Type B pancreatic cell (in vitro differentiated cells): ENCODE data around the gene COA6. TPM values are rescaled to one million over a fixed set of nuclear protein-coding genes. Genes with fewer than 3 reads are reported as not detected.

ENCODE experiments used
- DNase-seq: peaks from one replicate; pipeline ENCODE4 v3.0.0; 2021; ENCODE audit warnings: mixed read lengths; ENCODE audit not compliant: unreplicated experiment; ENCODE audit errors: extremely low spot score
- H3K27ac Mint-ChIP-seq: 2 replicates; pipeline ENCODE4 v1.8.0; 2021; ENCODE audit warnings: mild to moderate bottlenecking, mixed read lengths
- H3K27me3 Mint-ChIP-seq: 2 replicates; pipeline ENCODE4 v1.8.0; 2021; ENCODE audit warnings: mixed read lengths
- H3K36me3 Mint-ChIP-seq: 2 replicates; pipeline ENCODE4 v1.8.0; 2021; ENCODE audit warnings: mixed read lengths
- H3K4me1 Mint-ChIP-seq: one replicate; pipeline ENCODE4 v1.8.0; 2021; ENCODE audit warnings: mixed read lengths; ENCODE audit not compliant: unreplicated experiment
- H3K4me3 Mint-ChIP-seq: 2 replicates; pipeline ENCODE4 v1.8.0; 2021; ENCODE audit warnings: mild to moderate bottlenecking, mixed read lengths
- H3K9me3 Mint-ChIP-seq: 2 replicates; pipeline ENCODE4 v1.8.0; 2021; ENCODE audit warnings: mixed read lengths
- total RNA-seq: library from RNA; stranded (reverse); gene quantifications from 2 replicates; pipeline ENCODE4 v1.2.1, GENCODE V29; 2021; ENCODE audit warnings: low replicate concordance
- TF ChIP-seq, protein P1 (sequence below): fragments of 200-600 bp; sonication (generic); conservative IDR thresholded peaks from 2 replicates; pipeline ENCODE4 v1.5.0; 2021; ENCODE audit warnings: antibody characterized with exemption, mild to moderate bottlenecking

Gene COA6
- total RNA-seq, 1 donor from 2014 or later: 36.4 TPM

DNA sequence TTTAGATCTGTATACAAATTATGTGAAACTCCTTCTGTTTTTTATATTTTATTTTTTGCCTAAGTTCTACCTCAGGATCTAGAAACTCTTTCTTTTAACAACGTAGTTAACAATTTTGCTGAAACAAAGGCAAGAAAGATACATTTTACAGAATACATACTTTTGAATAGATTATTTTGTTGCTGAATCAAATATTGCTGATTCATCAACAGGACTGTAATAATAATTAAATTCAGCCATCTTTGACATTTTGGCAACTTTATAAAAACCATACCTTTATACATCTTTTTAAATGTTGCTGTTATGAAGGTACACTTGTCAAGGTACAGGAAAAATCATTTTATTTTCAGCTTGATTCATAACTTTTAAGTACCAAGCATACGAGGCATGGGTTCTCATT lies 10.7 kb upstream of the COA6 start:
- Mint-ChIP-seq H3K9me3 (no peaks in the 10 kb centered on the region), H3K27ac (no peak overlapping the region), H3K36me3 (no peaks in the 10 kb centered on the region), H3K27me3 (peaks cover 24% of the 10 kb centered on the region), H3K4me3 (no peak overlapping the region), H3K4me1 (no peaks in the 10 kb centered on the region)
- TF ChIP-seq, protein P1, sequence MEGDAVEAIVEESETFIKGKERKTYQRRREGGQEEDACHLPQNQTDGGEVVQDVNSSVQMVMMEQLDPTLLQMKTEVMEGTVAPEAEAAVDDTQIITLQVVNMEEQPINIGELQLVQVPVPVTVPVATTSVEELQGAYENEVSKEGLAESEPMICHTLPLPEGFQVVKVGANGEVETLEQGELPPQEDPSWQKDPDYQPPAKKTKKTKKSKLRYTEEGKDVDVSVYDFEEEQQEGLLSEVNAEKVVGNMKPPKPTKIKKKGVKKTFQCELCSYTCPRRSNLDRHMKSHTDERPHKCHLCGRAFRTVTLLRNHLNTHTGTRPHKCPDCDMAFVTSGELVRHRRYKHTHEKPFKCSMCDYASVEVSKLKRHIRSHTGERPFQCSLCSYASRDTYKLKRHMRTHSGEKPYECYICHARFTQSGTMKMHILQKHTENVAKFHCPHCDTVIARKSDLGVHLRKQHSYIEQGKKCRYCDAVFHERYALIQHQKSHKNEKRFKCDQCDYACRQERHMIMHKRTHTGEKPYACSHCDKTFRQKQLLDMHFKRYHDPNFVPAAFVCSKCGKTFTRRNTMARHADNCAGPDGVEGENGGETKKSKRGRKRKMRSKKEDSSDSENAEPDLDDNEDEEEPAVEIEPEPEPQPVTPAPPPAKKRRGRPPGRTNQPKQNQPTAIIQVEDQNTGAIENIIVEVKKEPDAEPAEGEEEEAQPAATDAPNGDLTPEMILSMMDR: no peak
- no peak for DNase-seq

DNA sequence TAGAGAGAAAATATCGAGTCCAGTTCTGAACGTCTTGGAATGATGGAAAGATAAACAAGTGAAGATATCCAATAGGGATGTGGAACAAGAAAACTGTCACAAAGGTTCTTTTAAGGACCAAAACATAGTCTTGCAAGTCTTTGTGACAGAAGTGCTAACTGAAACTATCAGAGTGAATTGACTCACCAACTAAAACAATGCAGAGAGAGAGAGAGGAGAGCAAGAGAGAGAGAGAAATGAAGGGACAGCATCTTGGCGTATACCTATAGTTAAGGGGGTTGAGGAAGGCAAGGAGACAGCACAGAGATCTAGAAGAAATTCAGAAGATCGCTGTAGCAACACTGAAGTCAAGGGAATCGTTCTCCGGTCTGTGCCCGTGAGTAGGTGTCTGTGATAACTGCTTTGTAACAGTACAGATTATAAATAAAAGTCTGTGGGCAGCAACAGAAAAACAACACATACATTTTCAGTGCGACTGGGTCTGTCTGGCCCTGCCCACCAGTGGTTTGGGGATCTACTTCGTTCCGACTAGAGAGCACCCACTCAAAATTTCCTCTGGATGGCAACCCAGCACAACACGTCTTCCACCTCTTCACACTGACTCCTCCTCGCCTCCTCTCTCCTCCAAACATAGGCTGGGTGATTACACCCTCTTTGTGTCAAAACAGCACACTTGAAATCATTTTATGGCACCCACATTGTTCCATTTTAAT lies 4.8 kb upstream of the COA6 start:
- H3K4me3 Mint-ChIP-seq: no peak overlapping the region
- no peak for DNase-seq
- TF ChIP-seq, protein P1: no peak
- peaks cover 32% of the 10 kb centered on the region for H3K27me3 Mint-ChIP-seq
- no peak overlapping the region for H3K27ac Mint-ChIP-seq
- no peaks in the 10 kb centered on the region for H3K9me3 Mint-ChIP-seq
- H3K4me1 Mint-ChIP-seq: no peaks in the 10 kb centered on the region
- no peaks in the 10 kb centered on the region for H3K36me3 Mint-ChIP-seq

DNA sequence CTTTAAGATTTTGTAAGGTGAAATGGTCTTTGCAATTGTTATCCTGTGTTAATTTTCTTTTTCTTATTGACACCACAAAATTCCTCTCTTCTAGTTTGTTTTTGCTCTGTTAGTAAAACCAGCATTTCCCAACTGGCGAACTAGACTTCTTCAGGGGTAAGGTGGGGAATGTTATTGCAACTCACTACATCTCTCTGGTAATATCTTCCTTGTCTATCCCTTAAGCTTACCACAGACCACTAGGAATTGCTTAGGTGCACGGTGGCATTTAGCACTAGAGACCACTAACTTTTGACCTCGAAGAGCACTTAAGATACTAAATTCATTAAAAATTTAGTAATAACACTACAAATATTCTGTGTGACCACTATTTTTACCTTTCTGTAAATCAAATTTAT lies 4.2 kb upstream of the COA6 start:
- Mint-ChIP-seq H3K36me3 (no peaks in the 10 kb centered on the region), H3K27ac (no peak overlapping the region), H3K27me3 (peaks cover 32% of the 10 kb centered on the region), H3K4me1 (peaks cover 2% of the 10 kb centered on the region), H3K4me3 (no peak overlapping the region), H3K9me3 (no peaks in the 10 kb centered on the region)
- TF ChIP-seq, protein P1: no peak
- no peak for DNase-seq

DNA sequence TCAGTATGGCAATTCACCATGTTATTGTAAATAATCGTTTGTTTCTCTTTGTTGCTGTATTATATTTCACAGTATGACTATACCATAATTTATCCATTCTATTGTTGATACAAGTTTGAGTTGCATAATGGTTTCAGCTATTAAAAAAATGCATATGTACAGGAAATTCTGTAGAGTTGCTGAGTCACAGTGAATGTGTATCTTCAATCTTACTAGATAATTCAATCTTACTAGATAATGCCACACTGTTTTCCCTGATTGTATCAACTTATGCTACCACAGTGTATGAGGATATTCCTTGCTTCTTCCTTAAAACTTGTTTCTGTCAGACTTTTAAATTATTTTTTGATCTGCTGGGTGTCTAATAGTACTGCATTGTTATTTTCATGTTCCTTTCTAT lies 3.5 kb upstream of the COA6 start:
- no peak overlapping the region for H3K4me3 Mint-ChIP-seq

DNA sequence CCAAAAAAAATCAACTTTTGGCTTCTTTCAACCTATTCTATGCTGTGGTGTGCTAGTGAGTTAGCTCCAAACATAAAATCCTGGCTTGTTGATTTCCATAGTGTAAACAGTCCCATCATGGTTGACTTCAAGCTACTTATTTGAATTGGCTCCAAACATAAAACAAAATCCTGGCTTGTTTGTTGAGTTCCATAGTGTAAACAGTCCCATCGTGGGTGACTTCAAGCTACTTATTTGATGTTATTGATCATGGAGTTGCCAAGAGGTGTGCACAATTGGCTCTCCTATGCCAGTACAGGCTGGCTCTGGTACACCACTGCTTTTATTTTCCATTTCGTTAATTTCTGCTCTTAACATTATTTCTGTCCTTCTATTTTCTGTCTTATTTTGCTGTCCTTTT lies 1.8 kb upstream of the COA6 start:
- Mint-ChIP-seq H3K27ac (no peak overlapping the region), H3K36me3 (peaks cover 7% of the 10 kb centered on the region), H3K4me3 (no peak overlapping the region), H3K9me3 (no peaks in the 10 kb centered on the region), H3K4me1 (peaks cover 13% of the 10 kb centered on the region), H3K27me3 (peaks cover 24% of the 10 kb centered on the region)
- no peak for DNase-seq
- TF ChIP-seq, protein P1: no peak

More for the DNA sequence above, 3.5 kb upstream of the COA6 start:
- no peaks in the 10 kb centered on the region for H3K36me3 Mint-ChIP-seq
- H3K27me3 Mint-ChIP-seq: peaks cover 32% of the 10 kb centered on the region
- no peak for DNase-seq
- H3K4me1 Mint-ChIP-seq: peaks cover 9% of the 10 kb centered on the region
- H3K27ac Mint-ChIP-seq: peak overlapping the region; percentile 48
- H3K9me3 Mint-ChIP-seq: no peaks in the 10 kb centered on the region
- TF ChIP-seq, protein P1: no peak
